SHP77 treated with DMSO at 0.1 percent for 48 hours (cell line): ENCODE data around the gene CARS1.
"Not testable (repeated sequence)": the region's sequence is repeated elsewhere in the genome, so short reads cannot be mapped to it uniquely, and the experiment has no call there.

Source experiments
- DNase-seq: peaks from one replicate; lab custom pipeline; 2025; lab: John Stamatoyannopoulos, UW

Gene CARS1

DNA sequence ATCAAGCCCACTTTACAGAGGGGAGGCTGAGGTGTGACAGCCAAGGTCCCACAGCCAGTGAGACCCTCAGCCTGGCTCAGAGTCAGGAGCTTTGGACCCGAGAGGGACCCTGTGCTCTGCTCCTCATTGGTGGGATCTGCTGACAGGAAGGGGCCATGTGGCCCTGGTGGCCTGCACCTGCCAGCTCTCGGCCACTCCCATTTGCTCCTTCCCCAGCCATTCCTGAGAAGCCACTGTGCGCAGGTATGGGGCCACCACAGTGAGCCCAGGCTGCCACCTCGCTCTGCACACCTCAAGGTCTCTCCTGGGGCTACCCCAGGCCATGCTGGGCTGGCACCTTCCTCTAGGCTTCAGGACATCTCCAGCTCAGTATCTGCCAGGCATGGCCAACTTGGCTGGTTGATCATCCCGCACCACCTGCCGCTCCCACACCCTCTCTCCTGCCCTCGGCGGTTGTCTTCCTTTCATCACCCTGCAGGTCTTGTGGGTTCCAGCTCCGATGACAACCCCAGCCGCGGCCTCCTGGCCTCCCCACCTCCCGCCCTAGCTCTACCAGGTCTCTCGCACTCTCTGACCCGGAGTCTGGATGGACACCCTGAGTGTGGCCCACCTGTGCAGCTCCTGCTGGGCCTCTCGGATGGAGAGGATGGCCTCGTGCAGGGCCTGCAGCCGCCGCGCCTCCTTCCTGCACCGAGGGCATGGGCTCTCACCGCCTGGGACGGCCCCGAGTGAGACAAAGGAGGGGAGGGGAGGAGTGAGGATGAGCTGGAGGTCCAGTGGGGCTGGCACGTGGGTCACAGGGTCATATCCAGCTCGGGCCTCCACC lies 32.2 kb upstream of the CARS1 start:
- DNase-seq: no peak

DNA sequence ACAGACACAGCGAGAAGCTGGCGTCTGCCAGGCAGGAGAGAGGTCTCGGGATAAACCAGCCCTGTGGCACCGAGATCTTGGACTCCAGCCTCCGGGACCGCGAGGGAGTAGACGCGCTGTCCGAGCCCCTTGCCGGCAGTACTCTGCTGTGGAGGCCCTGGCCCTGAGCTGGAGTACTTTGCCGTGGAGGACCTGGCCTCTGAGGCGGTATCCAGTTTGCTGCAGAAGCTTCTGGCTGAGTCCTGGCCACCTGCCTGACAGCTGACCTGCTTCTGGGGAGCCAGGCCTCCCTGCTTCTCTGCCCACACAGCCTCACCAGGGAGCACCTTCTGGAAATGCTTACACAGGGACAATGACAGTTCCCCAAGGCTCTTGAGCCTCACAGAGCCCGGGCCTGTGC lies 31.6 kb upstream of the CARS1 start:
- DNase-seq: no peak

DNA sequence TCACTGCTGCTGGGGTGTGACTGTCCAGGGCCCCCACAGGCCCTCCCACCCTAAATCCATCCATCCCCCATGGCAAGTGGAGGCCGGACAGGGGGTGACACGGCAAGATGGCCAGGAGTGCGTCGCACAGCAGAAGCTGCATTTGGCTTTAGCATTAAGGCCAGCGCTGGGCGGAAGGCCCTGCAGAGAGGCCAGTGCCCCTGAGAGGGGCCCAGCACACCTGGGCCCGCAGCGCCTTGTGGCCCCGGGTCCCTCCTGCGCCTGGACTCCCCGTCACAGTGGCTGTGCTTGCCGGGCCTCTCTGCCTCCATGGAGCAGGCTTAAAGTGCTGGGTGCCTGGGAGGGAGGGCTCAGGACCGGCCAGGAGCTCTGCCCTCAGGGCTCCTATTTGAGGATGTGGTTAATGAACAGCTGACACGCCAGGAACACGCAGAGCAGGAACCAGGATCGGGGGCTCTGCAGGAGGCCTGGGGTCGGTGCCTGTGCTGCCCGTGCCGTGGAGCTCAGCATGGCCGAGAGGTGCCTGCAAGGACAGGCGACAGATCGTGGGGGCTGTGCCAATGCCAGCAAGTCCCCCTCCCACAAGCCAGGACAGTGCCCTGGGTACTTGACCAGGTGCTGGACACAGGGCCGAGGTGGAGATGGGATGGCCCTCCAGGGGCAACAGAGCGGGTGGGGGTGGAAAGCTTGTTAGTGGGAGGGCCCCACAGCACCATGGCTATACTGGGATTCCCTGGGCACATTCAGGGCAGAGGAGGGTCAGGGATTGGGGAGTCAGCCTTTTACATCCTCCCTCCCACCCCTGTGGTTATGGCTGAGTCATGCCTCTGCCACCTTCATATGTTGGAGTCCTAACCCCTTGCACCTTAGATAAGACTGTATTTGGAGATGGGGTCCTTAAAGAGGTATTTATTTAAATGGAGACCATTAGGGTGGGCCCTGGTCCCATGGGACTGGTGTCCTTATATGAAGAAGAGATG lies 30.9 kb upstream of the CARS1 start:
- no peak for DNase-seq

DNA sequence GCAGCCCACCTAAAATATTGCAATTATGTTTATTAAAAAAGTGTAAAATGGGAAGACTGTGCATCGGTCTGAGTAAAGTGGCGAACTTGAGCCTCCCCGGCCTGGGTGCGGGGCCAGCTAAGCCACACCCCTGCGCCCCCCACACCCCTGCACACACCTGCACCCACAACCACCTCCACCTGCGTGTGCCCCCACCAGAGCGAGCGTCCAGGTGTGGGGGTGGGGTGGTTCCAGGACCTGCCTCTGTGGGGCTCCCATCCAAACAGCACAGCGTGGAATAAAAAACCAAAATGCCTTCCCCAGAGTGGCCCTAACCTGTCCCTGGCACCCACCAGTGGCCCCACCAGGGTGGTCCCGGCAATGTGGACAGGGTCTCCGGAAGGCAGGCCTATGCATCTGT lies 30.1 kb upstream of the CARS1 start:
- DNase-seq: no peak

DNA sequence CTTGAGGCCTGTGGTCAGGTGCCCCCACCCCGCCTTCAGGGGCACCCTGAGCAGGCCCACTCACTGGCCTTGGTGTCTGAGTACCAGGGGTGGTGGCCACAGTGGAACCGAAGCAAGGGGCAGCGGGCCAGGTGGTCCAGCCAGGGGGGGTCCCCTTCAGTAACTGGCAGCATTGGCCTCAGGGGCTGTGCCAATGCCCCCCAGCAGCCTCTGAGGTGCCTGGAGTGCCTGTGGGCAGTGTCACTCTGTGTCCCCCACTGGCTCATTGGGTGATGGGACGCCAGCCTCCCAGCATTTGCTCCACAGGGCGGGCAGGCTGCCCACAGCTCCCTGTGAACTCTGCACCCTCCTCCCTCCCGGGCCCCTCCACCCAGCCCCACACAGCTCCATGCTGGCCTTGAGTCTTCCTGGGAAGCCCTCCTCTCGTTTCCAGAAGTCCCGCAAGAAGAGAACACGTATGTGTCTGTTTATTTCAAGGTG lies 29.5 kb upstream of the CARS1 start:
- DNase-seq: no peak

DNA sequence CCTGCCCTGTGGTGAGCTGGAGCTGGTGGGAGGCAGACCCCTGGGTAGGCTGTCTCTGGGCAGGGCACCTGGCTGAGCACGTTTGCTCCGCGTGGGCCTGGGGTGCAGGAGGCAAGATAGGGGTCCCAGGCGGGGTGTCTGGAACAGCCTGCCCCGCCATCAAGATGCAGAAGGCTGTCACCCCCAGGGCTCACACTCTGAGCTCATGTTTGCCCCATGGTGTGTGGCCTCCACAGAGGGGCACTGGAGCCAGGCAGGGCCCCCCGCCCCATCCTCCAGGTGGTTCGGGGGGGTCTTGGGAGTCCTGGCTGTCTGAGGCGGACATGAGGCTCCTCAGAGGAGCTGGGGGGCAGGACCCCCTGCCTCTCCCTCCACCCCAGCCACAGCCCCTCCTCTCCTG lies 28.9 kb upstream of the CARS1 start:
- no peak for DNase-seq

DNA sequence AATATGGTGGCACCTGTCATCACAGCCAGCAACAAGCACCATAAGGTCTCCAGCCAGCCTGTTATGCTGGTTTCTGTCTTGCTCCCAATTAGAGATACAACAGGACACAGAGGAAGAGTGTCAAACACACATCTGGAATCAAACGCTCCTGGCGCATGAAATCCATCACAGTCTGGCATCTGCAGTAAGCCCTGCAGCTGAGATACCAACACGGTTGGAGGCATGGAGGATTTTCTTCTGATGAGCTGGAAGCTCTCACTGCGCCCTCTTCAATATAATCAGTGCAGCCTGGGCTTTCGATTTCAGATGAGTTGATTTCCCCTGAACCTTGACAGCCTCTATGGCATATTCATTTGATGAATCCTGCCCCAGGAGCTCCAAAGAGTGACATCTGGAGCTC lies 27.8 kb upstream of the CARS1 start:
- DNase-seq: no peak

DNA sequence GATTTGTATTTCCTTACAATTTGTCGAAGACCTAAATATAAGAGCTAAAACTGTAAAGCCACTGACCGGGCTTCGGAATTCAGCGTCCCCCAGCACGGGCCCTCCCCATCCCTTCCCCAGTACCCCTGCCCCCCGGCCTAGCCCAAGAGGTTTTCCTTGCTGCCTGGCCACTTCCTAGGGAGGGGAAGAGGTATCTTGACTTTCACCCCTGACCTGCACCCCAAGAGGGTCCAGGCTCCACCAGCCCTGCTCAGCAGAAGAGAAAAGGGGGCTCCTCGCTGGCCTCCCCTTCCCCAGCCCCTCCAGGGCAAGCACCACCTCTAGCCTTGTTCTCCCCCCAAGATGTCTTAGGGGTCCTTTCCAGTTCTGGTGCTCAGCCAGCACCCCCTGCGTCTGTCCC lies 26.1 kb upstream of the CARS1 start:
- DNase-seq: no peak

DNA sequence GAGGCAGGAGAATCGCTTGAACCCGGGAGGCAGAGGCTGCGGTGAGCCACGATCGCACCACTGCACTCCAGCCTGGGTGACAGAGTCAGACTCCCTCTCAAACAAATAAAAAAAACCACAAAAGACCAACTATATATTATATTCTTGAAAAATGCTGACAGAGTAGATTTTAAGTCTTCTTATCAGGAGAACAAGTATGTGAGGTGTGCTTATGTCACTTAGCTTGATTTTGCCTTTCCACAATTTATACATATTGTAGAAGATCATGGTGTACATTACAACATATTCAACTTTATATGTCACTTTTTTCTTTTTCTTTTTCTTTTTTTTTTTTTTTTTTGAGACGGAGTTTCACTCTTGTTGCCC lies 24.1 kb upstream of the CARS1 start:
- DNase-seq: no peak

DNA sequence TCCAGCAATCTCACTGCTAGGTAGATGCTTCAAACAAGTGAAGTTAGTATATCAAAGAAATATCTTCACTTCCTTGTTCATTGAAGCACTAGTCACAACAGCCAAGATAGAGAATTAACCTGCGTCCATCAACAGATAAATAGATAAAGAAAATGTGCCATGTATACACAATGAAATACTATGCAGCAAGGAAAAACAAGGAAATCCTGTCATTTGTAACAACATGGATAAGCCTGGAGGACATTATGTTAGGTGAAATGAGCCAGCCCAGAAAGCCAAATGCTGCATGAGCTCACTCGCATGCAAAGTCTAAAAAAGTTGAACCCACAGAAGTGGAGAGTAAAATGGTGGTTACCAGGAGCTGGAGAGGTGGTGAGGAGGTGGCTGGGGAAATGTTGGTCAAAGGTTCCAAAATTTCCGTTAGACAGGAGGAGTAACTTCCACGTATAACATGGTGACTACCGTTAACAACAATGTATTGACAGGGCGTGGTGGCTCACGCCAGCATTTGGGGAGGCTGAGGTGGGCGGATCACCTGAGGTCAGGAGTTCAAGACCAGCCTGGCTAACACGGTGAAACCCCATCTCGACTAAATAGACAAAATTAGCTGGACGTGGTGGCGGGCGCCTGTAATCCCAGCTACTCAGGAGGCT lies 23.6 kb upstream of the CARS1 start:
- no peak for DNase-seq

DNA sequence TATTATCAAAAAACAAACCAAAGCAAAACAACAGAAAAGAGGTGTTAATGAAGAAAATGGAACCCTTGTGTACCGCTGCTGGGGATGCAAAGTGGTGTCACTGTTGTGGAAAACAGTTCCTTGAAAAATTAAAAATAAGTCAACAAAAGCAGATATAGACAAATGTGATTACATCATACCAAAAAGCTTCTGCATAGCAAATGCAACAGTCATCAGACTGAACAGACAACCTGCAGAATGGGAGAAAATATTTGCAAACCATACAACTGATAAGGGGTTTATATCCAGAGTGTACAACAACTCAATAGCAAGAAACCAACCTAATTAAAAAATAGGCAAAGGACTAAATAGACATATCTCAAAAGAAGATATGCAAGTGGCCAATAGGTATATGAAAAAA lies 22.9 kb upstream of the CARS1 start:
- DNase-seq: no peak

DNA sequence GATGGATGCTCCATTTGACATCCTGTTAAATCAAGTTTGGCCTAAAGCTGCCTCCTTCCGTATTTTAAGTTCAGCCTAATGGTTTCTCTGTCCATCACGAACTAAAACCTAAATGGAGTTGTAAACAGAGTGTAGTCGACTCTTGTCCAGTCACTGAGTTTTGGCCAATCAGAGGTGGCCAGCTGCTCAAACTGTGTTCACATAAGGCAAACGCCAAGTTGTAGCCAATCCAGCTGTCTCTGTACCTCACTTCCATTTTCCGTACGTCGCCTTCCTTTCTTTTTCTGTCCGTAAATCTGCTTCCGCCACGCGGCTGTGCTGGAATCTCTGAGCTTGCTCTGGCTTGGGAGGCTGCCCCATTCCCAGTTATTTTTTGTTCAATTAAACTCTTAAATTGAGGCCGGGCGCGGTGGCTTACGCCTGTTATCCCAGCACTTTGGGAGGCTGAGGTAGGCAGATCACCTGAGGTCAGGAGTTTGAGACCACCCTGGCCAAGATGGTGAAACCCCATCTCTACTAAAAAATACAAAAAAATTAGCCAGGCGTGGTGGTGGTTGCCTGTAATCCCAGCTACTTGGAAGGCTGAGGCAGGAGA lies 20.7 kb upstream of the CARS1 start:
- DNase-seq: no peak

DNA sequence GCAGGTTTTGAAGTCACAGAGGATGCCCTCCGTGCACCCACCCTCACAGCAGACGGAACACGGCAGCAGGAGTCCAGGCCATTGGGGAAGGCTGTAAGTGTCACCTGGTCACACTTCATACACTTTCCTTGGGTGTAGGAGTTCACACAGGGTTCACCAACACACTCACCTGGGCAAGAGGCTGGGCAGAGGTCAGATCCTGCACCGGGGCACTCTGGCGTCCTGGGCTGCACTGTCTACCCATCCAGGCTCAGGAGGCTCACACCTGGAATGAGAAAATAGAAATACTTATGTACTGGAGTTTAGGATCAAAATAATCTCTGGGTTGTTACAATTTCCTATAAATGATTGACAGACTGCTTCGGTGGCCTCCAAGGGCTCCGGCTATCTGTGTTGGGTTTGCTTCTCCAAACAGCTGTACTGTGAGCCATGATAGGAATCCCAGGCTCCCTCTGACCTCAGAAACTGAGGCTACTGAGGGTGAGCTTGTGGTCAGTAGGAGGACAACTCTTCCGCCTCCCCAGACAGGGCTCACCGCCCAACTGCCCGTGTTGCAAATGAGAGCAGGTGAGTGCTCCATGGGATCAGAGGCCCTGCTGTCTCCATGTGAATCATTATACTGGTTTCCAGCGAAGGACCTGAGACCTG lies 20.1 kb upstream of the CARS1 start:
- no peak for DNase-seq

DNA sequence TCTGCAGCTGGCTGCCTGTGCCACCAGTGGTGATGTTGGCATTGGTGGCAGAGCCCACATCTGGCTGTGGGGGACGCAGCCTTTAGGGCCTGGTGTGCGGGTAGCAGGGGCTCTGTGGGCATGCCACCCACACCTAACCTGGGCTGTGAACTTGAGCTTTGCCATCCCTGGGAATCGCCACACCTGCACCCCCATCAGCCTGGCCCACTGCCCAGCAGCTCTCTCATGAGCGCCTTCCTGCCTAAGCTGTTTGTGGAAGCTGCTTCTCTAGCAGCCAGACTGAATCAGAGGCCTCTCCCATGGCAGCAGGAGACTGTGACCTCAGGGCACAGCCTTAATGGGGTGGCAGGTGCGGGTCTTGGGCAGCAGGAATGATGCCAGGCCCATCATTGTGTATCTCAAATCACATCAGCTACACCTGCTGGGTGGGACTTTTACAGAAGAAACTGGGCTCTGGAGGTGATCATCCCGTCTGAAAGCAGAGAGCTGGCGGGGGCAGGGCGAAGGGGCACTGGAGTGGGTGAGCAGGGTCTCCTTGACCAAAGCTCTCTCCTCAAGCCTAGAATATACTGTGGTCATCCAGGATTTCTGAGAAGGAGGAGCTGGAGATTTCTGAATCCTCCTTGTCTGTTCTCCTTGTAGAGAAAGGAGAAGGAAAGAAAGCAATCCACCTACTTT lies 17.8 kb upstream of the CARS1 start:
- no peak for DNase-seq

DNA sequence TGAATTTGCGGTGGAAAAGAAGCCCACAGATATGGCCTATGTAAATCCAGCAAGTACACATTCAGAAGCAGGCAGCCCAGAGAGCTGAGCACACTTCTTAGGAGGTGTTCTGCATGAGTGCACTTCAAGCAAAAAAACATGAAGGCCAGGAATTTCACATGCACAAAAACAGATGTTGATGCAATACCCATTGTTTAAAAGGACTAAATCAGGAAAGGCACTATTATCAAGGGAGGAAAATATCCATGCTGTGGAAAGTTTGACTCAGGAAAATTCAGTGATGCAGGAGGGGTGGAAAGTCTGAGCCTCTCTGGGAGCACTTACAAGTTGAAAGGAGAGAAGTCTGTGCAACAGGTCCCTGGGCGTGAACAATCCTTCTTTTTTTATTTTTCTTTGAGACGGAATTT lies 15.8 kb upstream of the CARS1 start:
- DNase-seq: no peak

DNA sequence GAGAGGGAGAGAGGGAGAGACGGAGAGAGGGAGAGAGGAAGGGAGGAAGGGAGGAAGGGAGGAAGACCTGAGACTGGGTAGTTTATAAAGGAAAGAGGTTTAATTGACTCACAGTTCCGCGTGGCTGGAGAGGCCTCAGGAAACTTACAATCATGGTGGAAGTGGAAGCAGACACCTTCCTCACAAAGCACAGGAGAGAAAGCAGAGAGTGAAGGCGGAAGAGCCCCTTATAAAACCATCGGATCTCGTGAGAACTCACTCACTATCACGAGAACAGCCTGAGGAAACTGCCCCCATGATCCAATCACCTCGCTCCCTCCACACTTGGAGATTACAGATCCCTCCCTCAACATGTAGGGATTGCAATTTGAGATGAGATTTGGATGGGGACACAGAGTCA lies 12.2 kb upstream of the CARS1 start:
- no peak for DNase-seq

DNA sequence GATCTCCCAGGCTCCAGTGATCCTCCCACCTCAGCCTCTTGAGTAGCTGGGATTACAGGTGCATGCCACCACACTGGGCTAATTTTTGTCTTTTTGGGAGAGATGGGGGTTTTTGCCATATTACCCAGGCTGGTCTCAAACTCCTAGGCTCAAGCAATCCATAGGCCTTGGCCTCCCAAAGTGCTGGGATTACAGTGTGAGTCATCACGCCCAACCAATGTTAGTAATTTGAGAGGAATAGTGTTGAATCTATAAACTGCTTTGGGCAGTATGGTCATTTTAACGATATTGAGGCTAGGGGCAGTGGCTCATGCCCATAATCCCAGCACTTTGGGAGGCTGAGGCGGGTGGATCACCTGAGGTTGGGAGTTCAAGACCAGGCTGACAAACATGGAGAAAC lies 9.1 kb upstream of the CARS1 start:
- not testable (repeated sequence) for DNase-seq

DNA sequence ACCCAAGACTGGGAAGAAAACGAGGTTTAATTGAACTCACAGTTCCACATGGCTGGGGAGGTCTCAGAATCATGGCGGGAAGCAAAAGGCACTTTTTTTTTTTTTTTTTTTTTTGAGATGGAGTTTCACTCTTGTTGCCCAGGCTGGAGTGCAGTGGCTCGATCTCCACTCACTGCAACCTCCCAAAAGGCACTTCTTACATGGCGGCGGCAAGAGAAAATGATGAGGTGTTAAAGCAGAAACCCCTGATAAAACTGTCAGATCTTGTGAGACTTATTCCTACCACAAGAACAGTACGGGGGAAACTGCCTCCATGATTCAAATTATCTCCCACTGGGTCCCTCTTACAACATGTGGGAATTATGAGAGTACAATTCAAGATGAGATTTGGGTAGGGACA lies 7.5 kb upstream of the CARS1 start:
- not testable (repeated sequence) for DNase-seq

DNA sequence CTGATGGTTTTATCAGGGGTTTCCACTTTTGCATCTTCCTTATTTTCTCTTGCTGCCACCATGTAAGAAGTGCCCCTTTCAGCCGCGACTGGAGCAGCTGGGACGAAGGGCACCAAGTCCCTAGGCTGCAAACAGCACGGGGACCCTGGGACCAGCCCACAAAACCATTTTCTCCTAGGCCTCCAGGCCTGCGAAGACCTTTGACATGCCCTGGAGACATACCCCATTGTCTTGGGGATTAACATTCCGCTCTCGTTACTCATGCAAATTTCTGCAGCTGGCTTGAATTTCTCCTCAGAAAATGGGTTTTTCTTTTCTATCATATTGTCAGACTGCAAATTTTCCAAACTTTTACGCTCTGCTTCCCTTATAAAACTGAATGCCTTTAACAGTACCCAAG lies 6.7 kb upstream of the CARS1 start:
- DNase-seq: not testable (repeated sequence)

DNA sequence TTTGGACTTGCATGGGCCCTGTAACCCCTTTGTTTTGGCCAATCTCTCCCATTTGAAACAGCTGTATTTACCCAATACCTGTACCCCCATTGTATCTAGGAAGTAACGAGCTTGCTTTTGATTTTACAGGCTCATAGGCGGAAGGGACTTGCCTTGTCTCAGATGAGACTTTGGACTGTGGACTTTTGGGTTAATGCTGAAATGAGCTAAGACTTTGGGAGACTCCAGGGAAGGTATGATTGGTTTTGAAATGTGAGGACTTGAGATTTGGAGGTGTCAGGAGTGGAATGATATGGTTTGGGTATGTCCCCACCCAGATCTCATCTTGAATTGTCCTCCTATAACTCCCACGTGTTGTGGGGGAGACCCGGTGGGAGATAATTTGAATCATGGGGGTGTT lies 6.2 kb upstream of the CARS1 start:
- DNase-seq: not testable (repeated sequence)

DNA sequence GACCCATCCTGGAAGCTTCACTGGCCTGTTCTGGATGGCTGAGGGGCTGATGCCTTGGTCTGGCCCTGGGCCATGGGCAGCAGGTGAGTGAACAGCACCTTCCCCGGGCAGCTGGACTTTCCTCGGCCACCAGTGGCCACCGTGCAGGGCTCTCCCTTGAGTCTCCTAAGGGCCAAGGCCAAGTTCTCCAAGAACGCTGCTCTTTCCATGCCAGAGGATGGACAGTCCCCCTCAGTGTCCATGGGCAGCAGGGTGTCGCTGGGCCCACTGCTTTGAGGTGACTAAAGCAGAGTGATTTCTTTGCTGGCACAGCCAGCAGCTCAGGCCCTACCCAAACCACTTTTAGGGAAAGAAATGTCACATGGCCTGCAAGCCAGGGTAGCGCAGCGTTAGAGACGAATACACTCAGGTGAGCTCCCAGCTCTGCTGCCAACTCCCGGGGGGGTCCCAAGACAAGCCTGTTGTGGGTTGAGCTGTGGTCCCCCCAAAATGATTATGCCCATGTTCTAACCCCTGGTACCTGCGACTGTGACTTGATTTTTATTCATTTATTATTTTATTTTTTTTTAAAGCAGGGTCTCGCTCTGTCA lies 3.3 kb upstream of the CARS1 start:
- no peak for DNase-seq
